NCI-H128 (cell line): ENCODE measurements around the gene AK9.
"Not testable (repeated sequence)": the region's sequence is repeated elsewhere in the genome, so short reads cannot be mapped to it uniquely, and the experiment has no call there.

Experiments
- DNase-seq: peaks from one replicate; lab custom pipeline; 2025; ENCODE audit not compliant: unreplicated experiment; lab: John Stamatoyannopoulos, UW

AK9 gene

GRCh38 chr6:109626311-109626710 is 64.7 kb downstream of the AK9 start:
- DNase-seq = no peak

GRCh38 chr6:109625199-109625598 is 65.8 kb downstream of the AK9 start:
- DNase-seq = no peak

GRCh38 chr6:109623288-109623687 is 67.7 kb downstream of the AK9 start:
- DNase-seq = no peak

GRCh38 chr6:109612268-109612667 is 78.7 kb downstream of the AK9 start:
- DNase-seq = no peak

GRCh38 chr6:109611502-109611901 is 79.5 kb downstream of the AK9 start:
- no peak for DNase-seq

GRCh38 chr6:109610590-109610989 is 80.4 kb downstream of the AK9 start:
- DNase-seq = no peak

- DNase-seq = no peak
Observed at GRCh38 chr6:109609737-109610136, 81.3 kb downstream of the AK9 start.

GRCh38 chr6:109606359-109606758 is 84.6 kb downstream of the AK9 start:
- DNase-seq = no peak

GRCh38 chr6:109595998-109596397 is 95.0 kb downstream of the AK9 start:
- no peak for DNase-seq

- no peak for DNase-seq
Observed at GRCh38 chr6:109580519-109580918, 110.5 kb downstream of the AK9 start.

- DNase-seq = no peak
Observed at GRCh38 chr6:109579361-109579760, 111.6 kb downstream of the AK9 start.

- DNase-seq = not testable (repeated sequence)
Observed at GRCh38 chr6:109569901-109570300, 121.1 kb downstream of the AK9 start.

GRCh38 chr6:109561844-109562243 is 129.2 kb downstream of the AK9 start:
- DNase-seq = no peak

GRCh38 chr6:109531446-109531845 is 159.6 kb downstream of the AK9 start:
- no peak for DNase-seq

- DNase-seq = no peak
Observed at GRCh38 chr6:109527989-109528388, 163.0 kb downstream of the AK9 start.

- peak; percentile 68 for DNase-seq
Observed at GRCh38 chr6:109526905-109527628, 163.9 kb downstream of the AK9 start.

GRCh38 chr6:109524129-109524528 is 166.9 kb downstream of the AK9 start:
- no peak for DNase-seq

GRCh38 chr6:109523478-109523877 is 167.5 kb downstream of the AK9 start:
- DNase-seq = no peak

GRCh38 chr6:109521080-109521479 is 169.9 kb downstream of the AK9 start:
- no peak for DNase-seq

GRCh38 chr6:109519647-109520046 is 171.4 kb downstream of the AK9 start:
- not testable (repeated sequence) for DNase-seq

GRCh38 chr6:109516929-109517328 is 174.1 kb downstream of the AK9 start:
- no peak for DNase-seq

GRCh38 chr6:109515781-109516409 is 175.1 kb downstream of the AK9 start:
- DNase-seq = no peak

- no peak for DNase-seq
Observed at GRCh38 chr6:109514946-109515345, 176.1 kb downstream of the AK9 start.
